Activated T-helper 17 cell treated with anti-CD3 and anti-CD28 coated beads, Interleukin-2, amount 50 U/mL, for 72 hours (primary cell): Measurements from ENCODE around the gene AURKAIP1. TPM values are rescaled to one million over a fixed set of nuclear protein-coding genes. Genes with fewer than 3 reads are reported as not detected.

ENCODE experiments used
- ATAC-seq: fragments of 150-1000 bp; cut with Tn5 transposase; replicated peaks from 2 replicates; pipeline ENCODE4 v1.10.0; 2021; ENCODE audit warnings: mild to moderate bottlenecking, moderate library complexity
- H3K27ac Mint-ChIP-seq: one replicate; pipeline ENCODE4 v1.8.0; 2022; ENCODE audit warnings: mixed read lengths
- H3K27me3 Mint-ChIP-seq: one replicate; pipeline ENCODE4 v1.8.0; 2022; ENCODE audit warnings: mixed read lengths
- H3K36me3 Mint-ChIP-seq: one replicate; pipeline ENCODE4 v1.8.0; 2022; ENCODE audit warnings: low read depth, mild to moderate bottlenecking, mixed read lengths
- H3K4me1 Mint-ChIP-seq: one replicate; pipeline ENCODE4 v1.8.0; 2022; ENCODE audit warnings: mixed read lengths
- H3K4me3 Mint-ChIP-seq: one replicate; pipeline ENCODE4 v1.8.0; 2022; ENCODE audit warnings: mild to moderate bottlenecking, mixed read lengths
- H3K9me3 Mint-ChIP-seq: one replicate; pipeline ENCODE4 v1.8.0; 2022; ENCODE audit warnings: mixed read lengths
- total RNA-seq, 2 donors: library from RNA; stranded (reverse); gene quantifications; one replicate each; pipeline ENCODE4 v1.2.3, GENCODE V29; 2022

AURKAIP1 gene
- total RNA-seq, 2 donors from 2014 or later = 93.3 to 163 TPM

DNA sequence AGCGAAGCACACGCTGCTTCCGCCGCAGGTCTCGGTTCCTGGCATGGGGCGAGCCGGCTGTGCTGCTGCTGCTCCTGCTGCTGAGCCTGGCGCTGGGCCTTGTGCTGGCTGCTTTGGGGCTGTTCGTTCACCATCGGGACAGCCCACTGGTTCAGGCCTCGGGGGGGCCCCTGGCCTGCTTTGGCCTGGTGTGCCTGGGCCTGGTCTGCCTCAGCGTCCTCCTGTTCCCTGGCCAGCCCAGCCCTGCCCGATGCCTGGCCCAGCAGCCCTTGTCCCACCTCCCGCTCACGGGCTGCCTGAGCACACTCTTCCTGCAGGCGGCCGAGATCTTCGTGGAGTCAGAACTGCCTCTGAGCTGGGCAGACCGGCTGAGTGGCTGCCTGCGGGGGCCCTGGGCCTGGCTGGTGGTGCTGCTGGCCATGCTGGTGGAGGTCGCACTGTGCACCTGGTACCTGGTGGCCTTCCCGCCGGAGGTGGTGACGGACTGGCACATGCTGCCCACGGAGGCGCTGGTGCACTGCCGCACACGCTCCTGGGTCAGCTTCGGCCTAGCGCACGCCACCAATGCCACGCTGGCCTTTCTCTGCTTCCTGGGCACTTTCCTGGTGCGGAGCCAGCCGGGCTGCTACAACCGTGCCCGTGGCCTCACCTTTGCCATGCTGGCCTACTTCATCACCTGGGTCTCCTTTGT, 41.3 kb downstream of the AURKAIP1 start:
- H3K4me3 Mint-ChIP-seq = no peak overlapping the region
- no peak overlapping the region for H3K27ac Mint-ChIP-seq
- no peaks in the 10 kb centered on the region for H3K27me3 Mint-ChIP-seq
- no peak for ATAC-seq
- no peaks in the 10 kb centered on the region for H3K9me3 Mint-ChIP-seq
- H3K36me3 Mint-ChIP-seq = no peaks in the 10 kb centered on the region
- H3K4me1 Mint-ChIP-seq = no peaks in the 10 kb centered on the region

DNA sequence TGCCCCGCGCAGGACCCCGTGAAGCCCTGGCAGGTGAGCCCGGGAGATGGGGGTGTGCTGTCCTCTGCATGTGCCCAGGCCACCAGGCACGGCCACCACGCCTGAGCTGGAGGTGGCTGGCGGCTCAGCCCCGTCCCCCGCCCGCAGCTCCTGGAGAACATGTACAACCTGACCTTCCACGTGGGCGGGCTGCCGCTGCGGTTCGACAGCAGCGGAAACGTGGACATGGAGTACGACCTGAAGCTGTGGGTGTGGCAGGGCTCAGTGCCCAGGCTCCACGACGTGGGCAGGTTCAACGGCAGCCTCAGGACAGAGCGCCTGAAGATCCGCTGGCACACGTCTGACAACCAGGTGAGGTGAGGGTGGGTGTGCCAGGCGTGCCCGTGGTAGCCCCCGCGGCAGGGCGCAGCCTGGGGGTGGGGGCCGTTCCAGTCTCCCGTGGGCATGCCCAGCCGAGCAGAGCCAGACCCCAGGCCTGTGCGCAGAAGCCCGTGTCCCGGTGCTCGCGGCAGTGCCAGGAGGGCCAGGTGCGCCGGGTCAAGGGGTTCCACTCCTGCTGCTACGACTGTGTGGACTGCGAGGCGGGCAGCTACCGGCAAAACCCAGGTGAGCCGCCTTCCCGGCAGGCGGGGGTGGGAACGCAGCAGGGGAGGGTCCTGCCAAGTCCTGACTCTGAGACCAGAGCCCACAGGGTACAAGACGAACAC, 42.1 kb downstream of the AURKAIP1 start:
- Mint-ChIP-seq H3K27me3 (no peaks in the 10 kb centered on the region), H3K9me3 (no peaks in the 10 kb centered on the region), H3K4me3 (no peak overlapping the region), H3K36me3 (no peaks in the 10 kb centered on the region), H3K4me1 (no peaks in the 10 kb centered on the region), H3K27ac (no peak overlapping the region)
- ATAC-seq = no peak

DNA sequence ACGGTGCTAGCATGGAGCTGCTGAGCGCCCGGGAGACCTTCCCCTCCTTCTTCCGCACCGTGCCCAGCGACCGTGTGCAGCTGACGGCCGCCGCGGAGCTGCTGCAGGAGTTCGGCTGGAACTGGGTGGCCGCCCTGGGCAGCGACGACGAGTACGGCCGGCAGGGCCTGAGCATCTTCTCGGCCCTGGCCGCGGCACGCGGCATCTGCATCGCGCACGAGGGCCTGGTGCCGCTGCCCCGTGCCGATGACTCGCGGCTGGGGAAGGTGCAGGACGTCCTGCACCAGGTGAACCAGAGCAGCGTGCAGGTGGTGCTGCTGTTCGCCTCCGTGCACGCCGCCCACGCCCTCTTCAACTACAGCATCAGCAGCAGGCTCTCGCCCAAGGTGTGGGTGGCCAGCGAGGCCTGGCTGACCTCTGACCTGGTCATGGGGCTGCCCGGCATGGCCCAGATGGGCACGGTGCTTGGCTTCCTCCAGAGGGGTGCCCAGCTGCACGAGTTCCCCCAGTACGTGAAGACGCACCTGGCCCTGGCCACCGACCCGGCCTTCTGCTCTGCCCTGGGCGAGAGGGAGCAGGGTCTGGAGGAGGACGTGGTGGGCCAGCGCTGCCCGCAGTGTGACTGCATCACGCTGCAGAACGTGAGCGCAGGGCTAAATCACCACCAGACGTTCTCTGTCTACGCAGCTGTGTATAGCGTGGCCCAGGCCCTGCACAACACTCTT, 42.8 kb downstream of the AURKAIP1 start:
- ATAC-seq = no peak
- Mint-ChIP-seq H3K4me1 (no peaks in the 10 kb centered on the region), H3K4me3 (no peak overlapping the region), H3K27ac (no peak overlapping the region), H3K9me3 (no peaks in the 10 kb centered on the region), H3K27me3 (no peaks in the 10 kb centered on the region), H3K36me3 (no peaks in the 10 kb centered on the region)

DNA sequence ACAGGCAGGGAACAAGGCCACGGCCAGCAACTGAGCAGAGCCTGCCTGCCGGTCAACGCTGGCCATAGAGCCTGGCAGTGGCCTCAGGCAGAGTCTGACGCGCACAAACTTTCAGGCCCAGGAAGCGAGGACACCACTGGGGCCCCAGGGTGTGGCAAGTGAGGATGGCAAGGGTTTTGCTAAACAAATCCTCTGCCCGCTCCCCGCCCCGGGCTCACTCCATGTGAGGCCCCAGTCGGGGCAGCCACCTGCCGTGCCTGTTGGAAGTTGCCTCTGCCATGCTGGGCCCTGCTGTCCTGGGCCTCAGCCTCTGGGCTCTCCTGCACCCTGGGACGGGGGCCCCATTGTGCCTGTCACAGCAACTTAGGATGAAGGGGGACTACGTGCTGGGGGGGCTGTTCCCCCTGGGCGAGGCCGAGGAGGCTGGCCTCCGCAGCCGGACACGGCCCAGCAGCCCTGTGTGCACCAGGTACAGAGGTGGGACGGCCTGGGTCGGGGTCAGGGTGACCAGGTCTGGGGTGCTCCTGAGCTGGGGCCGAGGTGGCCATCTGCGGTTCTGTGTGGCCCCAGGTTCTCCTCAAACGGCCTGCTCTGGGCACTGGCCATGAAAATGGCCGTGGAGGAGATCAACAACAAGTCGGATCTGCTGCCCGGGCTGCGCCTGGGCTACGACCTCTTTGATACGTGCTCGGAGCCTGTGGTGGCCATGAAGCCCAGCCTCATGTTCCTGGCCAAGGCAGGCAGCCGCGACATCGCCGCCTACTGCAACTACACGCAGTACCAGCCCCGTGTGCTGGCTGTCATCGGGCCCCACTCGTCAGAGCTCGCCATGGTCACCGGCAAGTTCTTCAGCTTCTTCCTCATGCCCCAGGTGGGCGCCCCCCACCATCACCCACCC, 43.7 kb downstream of the AURKAIP1 start, which contains the start of gene TAS1R3:
TAS1R3 (plus strand) TSS at position 213 of the 898 bp plus-strand sequence; CDS start at position 279, 66 bp downstream.
- no peaks in the 10 kb centered on the region for H3K9me3 Mint-ChIP-seq
- ATAC-seq = no peak
- no peaks in the 10 kb centered on the region for H3K27me3 Mint-ChIP-seq
- no peaks in the 10 kb centered on the region for H3K36me3 Mint-ChIP-seq
- no peak within 1 kb of the TSS for H3K4me3 Mint-ChIP-seq
- no peak within 1 kb of the TSS for H3K27ac Mint-ChIP-seq
- no peaks in the 10 kb centered on the region for H3K4me1 Mint-ChIP-seq

DNA sequence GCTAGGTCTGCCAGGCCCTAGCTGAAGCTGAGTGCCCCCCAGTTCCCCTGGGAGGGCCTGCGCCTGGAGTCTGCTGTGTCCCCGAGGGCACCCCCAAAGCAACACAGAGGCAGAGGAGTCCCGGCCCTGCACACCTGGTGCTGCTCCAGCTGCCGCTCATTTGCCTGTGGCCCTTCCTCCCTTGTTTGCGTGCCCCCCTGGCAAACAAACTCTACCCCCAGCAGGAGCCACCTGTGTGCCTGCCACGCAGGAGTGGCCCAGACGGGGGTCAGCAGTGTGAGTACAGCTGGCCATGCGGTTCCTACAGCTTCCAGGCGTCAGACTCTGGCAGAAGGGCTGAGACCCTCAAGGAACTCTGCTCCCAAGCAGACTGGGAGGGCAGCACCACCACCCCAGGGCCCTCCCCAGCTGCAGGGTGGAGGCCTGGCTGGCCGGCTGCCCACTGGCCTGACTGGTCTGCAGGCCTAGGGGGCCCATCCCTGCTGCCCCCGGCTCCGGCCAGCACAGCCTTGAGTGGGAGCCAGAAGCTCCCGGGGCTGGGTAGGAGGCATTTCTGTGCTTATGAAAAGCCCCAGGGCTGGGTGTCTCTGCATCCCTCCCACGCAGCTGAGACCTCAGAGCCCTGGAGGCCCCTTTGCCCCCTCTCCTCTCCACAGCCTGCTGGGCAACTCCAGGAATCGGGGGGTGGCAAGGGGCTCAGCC, 44.5 kb downstream of the AURKAIP1 start:
- no peaks in the 10 kb centered on the region for H3K4me1 Mint-ChIP-seq
- no peaks in the 10 kb centered on the region for H3K9me3 Mint-ChIP-seq
- H3K27me3 Mint-ChIP-seq = no peaks in the 10 kb centered on the region
- ATAC-seq = no peak
- H3K27ac Mint-ChIP-seq = no peak overlapping the region
- no peak overlapping the region for H3K4me3 Mint-ChIP-seq
- no peaks in the 10 kb centered on the region for H3K36me3 Mint-ChIP-seq

DNA sequence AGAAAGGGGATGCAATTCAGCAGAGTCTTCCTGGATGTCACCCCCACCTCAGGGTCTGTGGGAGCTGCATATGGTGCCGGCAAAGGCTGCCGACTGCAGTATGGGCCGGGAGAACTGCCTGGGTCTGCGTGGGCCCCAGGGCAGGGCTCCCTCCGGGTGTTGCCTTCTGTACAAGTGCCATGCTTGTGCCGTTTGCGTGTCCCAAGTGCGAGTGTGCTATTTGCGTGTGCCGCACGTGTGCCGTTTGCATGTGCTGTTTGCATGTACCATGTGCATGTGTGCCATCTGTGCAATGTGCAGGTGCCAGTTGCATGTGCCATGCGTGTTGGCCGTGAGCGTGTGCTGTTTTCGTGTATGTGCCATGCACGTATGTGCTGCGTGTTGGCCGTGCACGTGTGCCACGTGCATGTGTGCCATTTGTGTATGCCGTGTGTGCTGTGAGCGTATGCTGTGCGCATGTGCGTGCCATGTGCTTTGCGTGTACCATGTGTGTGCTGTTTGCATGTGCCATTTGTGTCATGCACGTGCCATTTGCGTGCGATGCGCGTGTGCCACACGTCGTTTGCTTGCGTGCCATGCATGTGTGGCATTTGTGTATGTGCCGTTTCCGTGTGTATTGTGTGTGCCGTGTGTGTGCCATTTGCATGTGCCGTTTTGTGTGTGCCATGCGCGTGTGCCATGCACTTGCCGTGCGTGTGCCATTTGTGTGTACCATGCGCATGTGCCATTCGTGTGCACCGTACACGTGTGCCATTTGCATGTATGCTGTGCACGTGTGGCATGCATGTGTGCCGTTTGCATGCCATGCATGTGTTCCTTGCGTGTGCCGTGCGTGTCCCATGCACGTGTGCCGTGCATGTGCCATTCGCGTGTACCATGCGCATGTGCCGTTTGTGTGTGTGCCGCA, 45.5 kb downstream of the AURKAIP1 start:
- Mint-ChIP-seq H3K27me3 (no peaks in the 10 kb centered on the region), H3K27ac (no peak overlapping the region), H3K36me3 (no peaks in the 10 kb centered on the region), H3K9me3 (no peaks in the 10 kb centered on the region), H3K4me1 (no peaks in the 10 kb centered on the region), H3K4me3 (no peak overlapping the region)
- ATAC-seq = no peak

DNA sequence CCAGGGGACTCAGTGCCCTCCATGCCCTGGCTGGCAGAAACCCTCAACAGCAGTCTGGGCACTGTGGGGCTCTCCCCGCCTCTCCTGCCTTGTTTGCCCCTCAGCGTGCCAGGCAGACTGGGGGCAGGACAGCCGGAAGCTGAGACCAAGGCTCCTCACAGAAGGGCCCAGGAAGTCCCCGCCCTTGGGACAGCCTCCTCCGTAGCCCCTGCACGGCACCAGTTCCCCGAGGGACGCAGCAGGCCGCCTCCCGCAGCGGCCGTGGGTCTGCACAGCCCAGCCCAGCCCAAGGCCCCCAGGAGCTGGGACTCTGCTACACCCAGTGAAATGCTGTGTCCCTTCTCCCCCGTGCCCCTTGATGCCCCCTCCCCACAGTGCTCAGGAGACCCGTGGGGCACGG, 46.8 kb downstream of the AURKAIP1 start:
- Mint-ChIP-seq H3K4me3 (no peak overlapping the region), H3K9me3 (no peaks in the 10 kb centered on the region), H3K27me3 (no peaks in the 10 kb centered on the region), H3K27ac (no peak overlapping the region), H3K36me3 (peaks cover 6% of the 10 kb centered on the region), H3K4me1 (peaks cover 6% of the 10 kb centered on the region)
- ATAC-seq = no peak

DNA sequence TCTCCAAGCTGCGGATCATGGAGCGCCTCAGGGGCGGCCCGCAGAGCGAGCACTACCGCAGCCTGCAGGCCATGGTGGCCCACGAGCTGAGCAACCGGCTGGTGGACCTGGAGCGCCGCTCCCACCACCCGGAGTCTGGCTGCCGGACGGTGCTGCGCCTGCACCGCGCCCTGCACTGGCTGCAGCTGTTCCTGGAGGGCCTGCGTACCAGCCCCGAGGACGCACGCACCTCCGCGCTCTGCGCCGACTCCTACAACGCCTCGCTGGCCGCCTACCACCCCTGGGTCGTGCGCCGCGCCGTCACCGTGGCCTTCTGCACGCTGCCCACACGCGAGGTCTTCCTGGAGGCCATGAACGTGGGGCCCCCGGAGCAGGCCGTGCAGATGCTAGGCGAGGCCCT, 47.7 kb downstream of the AURKAIP1 start:
- no peak overlapping the region for H3K27ac Mint-ChIP-seq
- H3K9me3 Mint-ChIP-seq = no peaks in the 10 kb centered on the region
- no peak overlapping the region for H3K4me3 Mint-ChIP-seq
- H3K27me3 Mint-ChIP-seq = no peaks in the 10 kb centered on the region
- H3K36me3 Mint-ChIP-seq = peaks cover 6% of the 10 kb centered on the region
- H3K4me1 Mint-ChIP-seq = peaks cover 10% of the 10 kb centered on the region
- ATAC-seq = no peak

DNA sequence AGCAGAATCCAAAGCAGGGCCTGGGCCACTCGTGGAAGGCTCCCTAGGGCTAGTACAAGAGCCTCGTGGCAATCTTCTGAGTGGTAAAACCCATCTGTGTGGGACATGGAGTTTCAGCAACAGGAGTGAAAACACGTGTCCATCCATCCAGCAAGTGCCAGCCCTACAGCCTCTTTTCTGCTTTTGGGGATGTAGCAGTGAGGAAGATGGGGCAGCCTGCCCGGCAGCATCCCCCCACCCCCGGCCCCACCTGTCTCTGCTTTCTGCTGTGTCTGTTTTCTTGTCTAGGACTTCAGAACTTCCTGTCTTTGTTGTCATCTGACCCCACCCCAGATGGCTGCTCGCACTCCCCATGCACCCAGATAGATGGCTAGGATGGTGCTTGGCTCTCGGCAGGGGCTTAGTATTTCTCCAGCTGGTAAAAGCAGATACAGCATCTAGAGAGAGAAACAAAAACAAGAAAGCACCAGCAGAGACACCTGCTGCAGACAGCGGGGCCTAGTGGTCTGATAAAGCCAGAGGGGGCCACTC, 48.9 kb downstream of the AURKAIP1 start:
- Mint-ChIP-seq H3K4me3 (peak overlapping the region; percentile 69), H3K27me3 (no peaks in the 10 kb centered on the region), H3K27ac (peak overlapping the region; percentile 59), H3K4me1 (peaks cover 13% of the 10 kb centered on the region), H3K9me3 (no peaks in the 10 kb centered on the region), H3K36me3 (peaks cover 6% of the 10 kb centered on the region)
- ATAC-seq = no peak

DNA sequence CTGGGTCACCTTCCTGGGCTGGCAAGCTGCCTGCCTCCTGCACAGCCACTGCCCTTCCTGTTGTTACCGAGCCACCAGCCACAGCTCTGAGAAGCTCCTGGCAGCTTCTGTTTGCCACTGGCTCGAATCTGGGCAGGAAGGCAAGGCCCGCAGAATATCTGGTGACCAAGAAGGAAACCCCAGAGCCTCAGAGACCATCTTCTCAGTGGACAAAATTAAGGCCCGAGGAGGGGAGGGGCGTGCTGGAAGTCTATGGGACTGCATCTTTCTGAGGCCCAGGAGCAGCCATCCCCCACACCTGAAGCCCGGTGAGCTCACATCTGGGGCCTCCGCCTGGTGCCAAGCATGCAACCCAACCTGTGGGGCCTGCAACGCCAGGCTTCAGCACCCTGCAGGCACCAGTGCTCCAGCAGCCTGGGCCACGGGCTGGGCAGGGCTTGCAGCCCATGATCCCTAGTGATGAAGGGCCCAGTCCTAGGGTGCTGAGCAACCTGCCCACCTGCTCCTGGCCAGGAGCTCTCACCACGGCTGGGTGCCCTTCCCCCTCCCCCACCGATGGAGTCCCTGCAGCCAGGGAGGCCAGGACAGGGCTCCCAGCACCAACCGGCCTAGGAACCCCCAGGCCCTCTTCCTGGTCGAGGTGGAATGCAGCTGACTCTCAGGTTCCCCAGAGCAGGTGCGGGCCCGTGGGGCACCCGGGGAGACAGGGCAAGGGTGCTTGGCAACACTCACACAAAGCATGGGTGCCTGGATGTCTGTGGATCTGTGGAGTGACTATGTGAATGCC, 49.5 kb downstream of the AURKAIP1 start:
- Mint-ChIP-seq H3K27ac (peak overlapping the region; percentile 59), H3K4me3 (peak overlapping the region; percentile 69), H3K4me1 (peaks cover 13% of the 10 kb centered on the region), H3K27me3 (no peaks in the 10 kb centered on the region), H3K36me3 (peaks cover 6% of the 10 kb centered on the region), H3K9me3 (no peaks in the 10 kb centered on the region)
- ATAC-seq = no peak

DNA sequence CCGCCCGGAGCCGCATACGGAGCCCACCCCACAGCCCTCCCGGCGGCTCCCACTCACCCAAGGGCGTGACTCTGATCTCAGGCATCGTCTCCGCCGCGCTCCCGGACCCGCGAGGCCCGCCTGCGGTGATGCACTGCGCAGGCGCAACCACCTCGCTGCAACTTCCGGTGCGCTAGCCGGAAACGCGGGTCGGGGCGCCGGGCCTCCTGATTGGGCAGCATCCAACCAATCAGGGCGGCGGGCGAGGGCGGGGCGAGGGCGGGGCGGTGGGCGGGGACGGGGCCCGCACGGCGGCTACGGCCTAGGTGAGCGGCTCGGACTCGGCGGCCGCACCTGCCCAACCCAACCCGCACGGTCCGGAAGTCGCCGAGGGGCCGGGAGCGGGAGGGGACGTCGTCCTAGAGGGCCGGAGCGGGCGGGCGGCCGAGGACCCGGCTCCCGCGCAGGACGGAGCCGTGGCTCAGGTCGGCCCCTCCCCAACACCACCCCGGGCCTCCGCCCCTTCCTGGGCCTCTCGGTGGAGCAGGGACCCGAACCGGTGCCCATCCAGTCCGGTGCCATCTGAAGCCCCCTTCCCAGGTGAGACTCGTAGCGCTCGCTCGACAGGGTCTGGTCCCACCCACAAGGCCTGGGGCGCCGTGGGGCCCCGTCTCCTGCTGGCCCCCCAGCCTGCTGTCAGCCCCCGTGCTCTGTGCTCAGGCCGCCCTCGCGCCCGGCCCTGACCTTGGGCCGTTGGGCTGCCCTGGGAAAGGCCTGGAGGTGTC, 50.3 kb downstream of the AURKAIP1 start, which contains the start of the genes CPTP and INTS11:
CPTP (plus strand) TSS at position 279 of the 764 bp plus-strand sequence. CDS start 2,109 bp downstream, outside the sequence.
INTS11 (minus strand) TSS at position 137 of the 764 bp plus-strand sequence; CDS start at position 85, 52 bp downstream.
- H3K9me3 Mint-ChIP-seq = no peaks in the 10 kb centered on the region
- H3K27me3 Mint-ChIP-seq = no peaks in the 10 kb centered on the region

More for the DNA sequence above, 50.3 kb downstream of the AURKAIP1 start, which contains the start of the genes CPTP and INTS11:
- peak within 1 kb of the TSS; percentile 80 for H3K4me3 Mint-ChIP-seq
- ATAC-seq = peak; percentile 91
- H3K27ac Mint-ChIP-seq = peak within 1 kb of the TSS; percentile 86
- peaks cover 12% of the 10 kb centered on the region for H3K36me3 Mint-ChIP-seq
- peaks cover 13% of the 10 kb centered on the region for H3K4me1 Mint-ChIP-seq
